ENCODE results near the gene IGFBP3.

Gene IGFBP3

GRCh38 chr7:45876519-45876918 lies 44.6 kb downstream of the IGFBP3 start:
- TF ChIP-seq, protein P1, sequence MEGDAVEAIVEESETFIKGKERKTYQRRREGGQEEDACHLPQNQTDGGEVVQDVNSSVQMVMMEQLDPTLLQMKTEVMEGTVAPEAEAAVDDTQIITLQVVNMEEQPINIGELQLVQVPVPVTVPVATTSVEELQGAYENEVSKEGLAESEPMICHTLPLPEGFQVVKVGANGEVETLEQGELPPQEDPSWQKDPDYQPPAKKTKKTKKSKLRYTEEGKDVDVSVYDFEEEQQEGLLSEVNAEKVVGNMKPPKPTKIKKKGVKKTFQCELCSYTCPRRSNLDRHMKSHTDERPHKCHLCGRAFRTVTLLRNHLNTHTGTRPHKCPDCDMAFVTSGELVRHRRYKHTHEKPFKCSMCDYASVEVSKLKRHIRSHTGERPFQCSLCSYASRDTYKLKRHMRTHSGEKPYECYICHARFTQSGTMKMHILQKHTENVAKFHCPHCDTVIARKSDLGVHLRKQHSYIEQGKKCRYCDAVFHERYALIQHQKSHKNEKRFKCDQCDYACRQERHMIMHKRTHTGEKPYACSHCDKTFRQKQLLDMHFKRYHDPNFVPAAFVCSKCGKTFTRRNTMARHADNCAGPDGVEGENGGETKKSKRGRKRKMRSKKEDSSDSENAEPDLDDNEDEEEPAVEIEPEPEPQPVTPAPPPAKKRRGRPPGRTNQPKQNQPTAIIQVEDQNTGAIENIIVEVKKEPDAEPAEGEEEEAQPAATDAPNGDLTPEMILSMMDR (IDR thresholded peaks at IDR 0.05; ENCODE audit: low read depth, low read length, missing control alignments), result no peak
- no peak overlapping the region for H3K4me3 ChIP-seq (replicated peaks; ENCODE audit: low read depth, low read length)
- no peak for DNase-seq (ENCODE audit: extremely low read depth, low read depth)

GRCh38 chr7:45874408-45875131 lies 46.5 kb downstream of the IGFBP3 start:
- TF ChIP-seq, protein P1 (IDR thresholded peaks at IDR 0.05; ENCODE audit: low read depth, low read length, missing control alignments), result no peak
- DNase-seq (ENCODE audit: extremely low read depth, low read depth), result peak; percentile 29
- no peak overlapping the region for H3K4me3 ChIP-seq (replicated peaks; ENCODE audit: low read depth, low read length)

GRCh38 chr7:45873355-45873754 lies 47.7 kb downstream of the IGFBP3 start:
- TF ChIP-seq, protein P1 (IDR thresholded peaks at IDR 0.05; ENCODE audit: low read depth, low read length, missing control alignments), result no peak
- no peak overlapping the region for H3K4me3 ChIP-seq (replicated peaks; ENCODE audit: low read depth, low read length)
- DNase-seq (ENCODE audit: extremely low read depth, low read depth), result no peak

GRCh38 chr7:45873035-45873354 lies 48.1 kb downstream of the IGFBP3 start, which contains the start of gene CCDC201:
Gene CCDC201, minus strand, starts transcription at chr7:45873082. Its CDS starts 75 bp downstream, at chr7:45873007.
- no peak within 1 kb of the TSS for H3K4me3 ChIP-seq (replicated peaks; ENCODE audit: low read depth, low read length)
- no peak for DNase-seq (ENCODE audit: extremely low read depth, low read depth)
- TF ChIP-seq, protein P1 (IDR thresholded peaks at IDR 0.05; ENCODE audit: low read depth, low read length, missing control alignments), result no peak

DNA sequence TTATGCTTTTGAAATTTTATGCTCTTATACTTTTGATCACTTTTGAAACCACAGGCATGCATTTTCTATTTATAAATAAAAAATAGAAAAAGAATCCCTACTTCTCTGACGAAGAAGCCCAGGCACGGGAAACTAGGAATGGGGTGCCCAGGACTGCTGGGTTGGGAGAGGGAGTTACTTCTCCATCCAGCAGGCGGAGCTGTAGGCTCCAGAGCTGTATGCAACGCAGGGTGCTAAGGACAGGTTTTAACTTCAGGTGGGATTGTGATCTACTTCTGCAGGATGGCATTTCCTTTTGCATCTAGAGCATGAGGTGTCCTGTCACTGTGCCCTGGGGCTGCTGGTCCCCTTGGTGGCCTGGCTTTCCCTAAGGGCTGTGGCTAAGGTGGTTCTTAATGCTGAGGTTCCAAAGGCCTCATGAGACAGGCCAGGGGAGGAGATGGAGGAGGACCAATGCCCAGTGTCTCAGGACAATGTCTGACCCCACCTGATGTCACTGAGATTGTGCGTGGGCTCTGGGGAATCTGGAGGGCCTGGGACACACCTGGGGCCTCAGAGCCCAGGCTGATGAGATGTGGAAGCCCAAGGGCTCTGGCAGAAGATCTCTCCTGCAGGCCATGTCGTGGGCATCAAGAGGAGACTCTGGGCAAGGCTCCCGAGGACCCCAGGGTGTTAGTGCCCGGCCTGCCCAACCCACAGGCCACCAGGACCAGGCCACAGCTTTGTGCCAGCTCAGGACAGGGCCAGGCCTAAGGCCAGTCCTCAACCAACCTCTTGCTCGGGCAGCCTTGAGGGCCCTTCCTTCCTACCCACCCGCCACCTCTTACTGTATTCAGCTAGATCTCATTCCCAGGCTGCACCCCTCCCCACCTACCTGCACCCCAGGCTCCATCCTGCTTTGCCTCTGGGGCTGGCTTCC lies 48.7 kb downstream of the IGFBP3 start:
- H3K4me3 ChIP-seq (replicated peaks; ENCODE audit: low read depth, low read length), result no peak overlapping the region
- DNase-seq (ENCODE audit: extremely low read depth, low read depth), result no peak
- TF ChIP-seq, protein P1 (IDR thresholded peaks at IDR 0.05; ENCODE audit: low read depth, low read length, missing control alignments), result peak; percentile 57

DNA sequence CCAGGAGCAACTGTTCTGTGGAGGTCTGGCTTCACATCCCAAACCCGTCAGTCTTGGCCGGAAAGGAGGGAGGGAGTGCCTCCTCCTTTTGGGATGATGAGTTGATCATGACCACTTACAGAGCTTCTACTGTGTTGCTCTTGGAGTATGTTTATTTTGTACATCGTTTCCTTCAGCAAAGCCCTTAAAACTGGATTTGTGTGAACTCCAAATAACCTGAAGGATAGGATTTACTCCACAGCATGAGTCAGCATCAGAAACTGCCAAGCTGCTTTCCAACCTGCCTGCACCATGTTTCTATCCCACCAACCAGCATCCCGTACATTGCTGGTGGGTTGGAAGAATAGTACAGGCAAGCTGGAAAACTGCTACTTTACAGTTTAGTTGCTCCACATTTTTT lies 51.6 kb downstream of the IGFBP3 start:
- TF ChIP-seq, protein P1 (IDR thresholded peaks at IDR 0.05; ENCODE audit: low read depth, low read length, missing control alignments), result no peak
- peak; percentile 22 for DNase-seq (ENCODE audit: extremely low read depth, low read depth)
- H3K4me3 ChIP-seq (replicated peaks; ENCODE audit: low read depth, low read length), result no peak overlapping the region
